ENCODE results near the gene RFNG. TPM values are rescaled to one million over a fixed set of nuclear protein-coding genes. Genes with fewer than 3 reads are reported as not detected.

RFNG gene
- total RNA-seq, 1 donor from 2014 or later = 40.2 TPM

DNA sequence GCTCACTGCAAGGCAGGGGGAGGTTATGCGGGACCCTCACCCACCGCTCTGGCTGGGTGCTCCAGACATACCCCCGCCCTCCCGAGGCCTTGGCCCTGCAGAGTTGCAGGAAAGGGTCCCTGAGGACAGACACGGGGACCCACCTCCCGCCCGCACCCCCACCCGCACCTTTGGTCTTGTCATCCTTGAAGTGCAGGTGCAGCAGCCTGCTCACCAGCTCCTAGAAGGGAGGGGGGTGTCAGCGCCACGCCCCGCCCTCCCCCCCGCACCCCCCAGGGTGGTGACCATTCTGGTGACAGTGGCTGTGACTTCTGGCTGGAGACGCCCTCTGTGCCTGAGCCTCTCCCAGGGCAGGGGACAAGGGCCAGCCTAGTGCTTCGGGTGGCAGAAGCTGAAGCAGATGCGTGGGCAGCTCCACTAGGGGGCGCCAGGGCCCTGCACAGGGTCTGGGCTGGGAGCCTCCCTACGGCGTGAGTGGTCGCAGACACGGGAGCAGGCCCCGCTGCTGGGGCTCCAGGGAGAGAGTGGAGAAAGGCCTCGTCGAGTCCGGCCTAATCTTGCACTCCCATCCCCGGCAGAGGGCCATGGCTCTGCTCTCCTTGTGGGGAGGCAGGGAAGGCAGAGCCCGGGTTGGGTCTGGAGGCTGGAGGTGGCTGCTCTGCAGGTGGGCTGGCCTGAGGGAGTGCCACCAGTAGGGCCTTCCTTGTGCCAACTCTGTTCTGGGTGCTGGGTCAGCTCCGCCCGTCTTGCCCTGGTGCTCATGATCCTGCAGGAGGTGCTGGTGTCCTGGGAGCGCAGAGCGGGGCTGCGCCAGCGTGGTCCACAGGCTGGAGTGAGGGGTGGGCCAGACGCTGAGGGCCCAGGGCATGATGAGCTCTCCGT is 31.7 kb downstream of the RFNG start:
- H3K36me3 Mint-ChIP-seq (ENCODE audit: low read depth, unreplicated experiment) = no peaks in the 10 kb centered on the region
- no peaks in the 10 kb centered on the region for H3K27me3 ChIP-seq (ENCODE audit: insufficient read depth, low read length)
- no peaks in the 10 kb centered on the region for H3K4me1 Mint-ChIP-seq (ENCODE audit: low read depth, unreplicated experiment)
- H3K79me2 ChIP-seq (ENCODE audit: insufficient read depth, low read length) = peaks cover 15% of the 10 kb centered on the region
- peaks cover 27% of the 10 kb centered on the region for H4K20me1 ChIP-seq (ENCODE audit: insufficient read depth, low read length)
- H3K4me1 ChIP-seq (ENCODE audit: insufficient read depth, low read length) = peaks cover 23% of the 10 kb centered on the region
- no peak overlapping the region for H3K27ac Mint-ChIP-seq (ENCODE audit: unreplicated experiment)
- H3K4me2 ChIP-seq (ENCODE audit: low read length) = no peak overlapping the region
- TF ChIP-seq, protein P1, sequence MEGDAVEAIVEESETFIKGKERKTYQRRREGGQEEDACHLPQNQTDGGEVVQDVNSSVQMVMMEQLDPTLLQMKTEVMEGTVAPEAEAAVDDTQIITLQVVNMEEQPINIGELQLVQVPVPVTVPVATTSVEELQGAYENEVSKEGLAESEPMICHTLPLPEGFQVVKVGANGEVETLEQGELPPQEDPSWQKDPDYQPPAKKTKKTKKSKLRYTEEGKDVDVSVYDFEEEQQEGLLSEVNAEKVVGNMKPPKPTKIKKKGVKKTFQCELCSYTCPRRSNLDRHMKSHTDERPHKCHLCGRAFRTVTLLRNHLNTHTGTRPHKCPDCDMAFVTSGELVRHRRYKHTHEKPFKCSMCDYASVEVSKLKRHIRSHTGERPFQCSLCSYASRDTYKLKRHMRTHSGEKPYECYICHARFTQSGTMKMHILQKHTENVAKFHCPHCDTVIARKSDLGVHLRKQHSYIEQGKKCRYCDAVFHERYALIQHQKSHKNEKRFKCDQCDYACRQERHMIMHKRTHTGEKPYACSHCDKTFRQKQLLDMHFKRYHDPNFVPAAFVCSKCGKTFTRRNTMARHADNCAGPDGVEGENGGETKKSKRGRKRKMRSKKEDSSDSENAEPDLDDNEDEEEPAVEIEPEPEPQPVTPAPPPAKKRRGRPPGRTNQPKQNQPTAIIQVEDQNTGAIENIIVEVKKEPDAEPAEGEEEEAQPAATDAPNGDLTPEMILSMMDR (IDR thresholded peaks at IDR 0.05; ENCODE audit: insufficient read depth, low read depth, low read length) = peak; percentile 41
- TF ChIP-seq EZH2 (IDR thresholded peaks at IDR 0.05; ENCODE audit: insufficient read depth, low read length) = no peak
- no peaks in the 10 kb centered on the region for H3K27me3 Mint-ChIP-seq (ENCODE audit: low read depth, unreplicated experiment)
- no peak for FAIRE-seq
- no peaks in the 10 kb centered on the region for H3K9me3 ChIP-seq (ENCODE audit: insufficient read depth, low read depth, low read length)
- H3K4me3 Mint-ChIP-seq (ENCODE audit: unreplicated experiment) = no peak overlapping the region
- no peaks in the 10 kb centered on the region for H3K9me3 Mint-ChIP-seq (ENCODE audit: unreplicated experiment)
- no peak overlapping the region for H3K4me3 ChIP-seq (ENCODE audit: insufficient read depth, low read depth, low read length)
- H2AFZ ChIP-seq (ENCODE audit: low read depth, low read length) = no peak overlapping the region
- no peak for DNase-seq (ENCODE audit: low read depth)
- no peak overlapping the region for H3K27ac ChIP-seq (ENCODE audit: low read depth, low read length)
- no peaks in the 10 kb centered on the region for H3K36me3 ChIP-seq (ENCODE audit: insufficient read depth, low read length)
- H3K9ac ChIP-seq (ENCODE audit: low read length) = no peak overlapping the region

DNA sequence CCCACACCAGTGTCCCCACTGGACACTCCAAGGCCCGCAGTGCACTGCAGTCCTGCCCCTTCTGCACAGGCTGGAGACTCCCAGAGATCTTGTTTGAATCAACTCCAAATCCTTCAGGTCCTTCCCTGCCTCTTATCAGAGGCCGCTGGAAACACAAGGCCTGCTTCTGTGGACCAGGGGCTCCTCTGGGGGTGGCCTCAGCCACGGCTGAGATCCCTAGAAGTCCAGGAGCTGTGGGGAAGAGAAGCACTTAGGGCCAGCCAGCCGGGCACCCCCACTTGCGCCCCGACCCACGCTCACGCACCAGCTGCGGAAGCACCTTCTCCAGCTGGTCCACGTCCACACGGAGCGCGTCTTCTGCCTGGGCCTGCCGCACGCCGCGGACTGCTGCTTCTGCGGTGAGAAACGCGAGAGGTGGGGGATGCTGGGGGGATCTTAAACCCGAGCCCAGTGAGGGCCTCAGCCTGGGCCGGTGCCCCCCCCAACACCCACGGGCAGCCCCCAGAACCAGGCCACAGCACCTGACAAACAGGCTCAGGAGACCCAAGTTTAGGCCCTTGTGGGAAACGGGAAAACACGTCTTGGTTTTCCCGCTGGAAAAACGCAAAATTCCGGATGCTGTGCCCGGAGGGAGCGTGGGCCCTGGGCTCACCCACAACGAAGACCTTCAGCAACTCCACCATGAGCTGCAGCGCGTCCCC is 32.5 kb downstream of the RFNG start:
- H3K9me3 Mint-ChIP-seq (ENCODE audit: unreplicated experiment) = no peaks in the 10 kb centered on the region
- DNase-seq (ENCODE audit: low read depth) = no peak

More for the DNA sequence above, 32.5 kb downstream of the RFNG start:
- H3K9me3 ChIP-seq (ENCODE audit: insufficient read depth, low read depth, low read length) = no peaks in the 10 kb centered on the region
- no peak overlapping the region for H2AFZ ChIP-seq (ENCODE audit: low read depth, low read length)
- H3K4me1 ChIP-seq (ENCODE audit: insufficient read depth, low read length) = peaks cover 22% of the 10 kb centered on the region
- no peak overlapping the region for H3K4me3 Mint-ChIP-seq (ENCODE audit: unreplicated experiment)
- no peaks in the 10 kb centered on the region for H3K4me1 Mint-ChIP-seq (ENCODE audit: low read depth, unreplicated experiment)
- H3K27ac Mint-ChIP-seq (ENCODE audit: unreplicated experiment) = no peak overlapping the region
- H3K36me3 ChIP-seq (ENCODE audit: insufficient read depth, low read length) = no peaks in the 10 kb centered on the region
- H3K27me3 ChIP-seq (ENCODE audit: insufficient read depth, low read length) = no peaks in the 10 kb centered on the region
- no peak for FAIRE-seq
- peaks cover 15% of the 10 kb centered on the region for H3K79me2 ChIP-seq (ENCODE audit: insufficient read depth, low read length)
- H3K36me3 Mint-ChIP-seq (ENCODE audit: low read depth, unreplicated experiment) = no peaks in the 10 kb centered on the region
- no peak for TF ChIP-seq EZH2 (IDR thresholded peaks at IDR 0.05; ENCODE audit: insufficient read depth, low read length)
- TF ChIP-seq, protein P1 (IDR thresholded peaks at IDR 0.05; ENCODE audit: insufficient read depth, low read depth, low read length) = no peak
- H3K9ac ChIP-seq (ENCODE audit: low read length) = no peak overlapping the region
- no peak overlapping the region for H3K4me2 ChIP-seq (ENCODE audit: low read length)
- H3K27ac ChIP-seq (ENCODE audit: low read depth, low read length) = no peak overlapping the region
- H3K27me3 Mint-ChIP-seq (ENCODE audit: low read depth, unreplicated experiment) = no peaks in the 10 kb centered on the region
- H4K20me1 ChIP-seq (ENCODE audit: insufficient read depth, low read length) = peaks cover 27% of the 10 kb centered on the region
- no peak overlapping the region for H3K4me3 ChIP-seq (ENCODE audit: insufficient read depth, low read depth, low read length)
